ENCODE data around the gene C2orf42.
A peak's percentile ranks its signal among the peaks of the same experiment; 100 is the strongest.

DNA sequence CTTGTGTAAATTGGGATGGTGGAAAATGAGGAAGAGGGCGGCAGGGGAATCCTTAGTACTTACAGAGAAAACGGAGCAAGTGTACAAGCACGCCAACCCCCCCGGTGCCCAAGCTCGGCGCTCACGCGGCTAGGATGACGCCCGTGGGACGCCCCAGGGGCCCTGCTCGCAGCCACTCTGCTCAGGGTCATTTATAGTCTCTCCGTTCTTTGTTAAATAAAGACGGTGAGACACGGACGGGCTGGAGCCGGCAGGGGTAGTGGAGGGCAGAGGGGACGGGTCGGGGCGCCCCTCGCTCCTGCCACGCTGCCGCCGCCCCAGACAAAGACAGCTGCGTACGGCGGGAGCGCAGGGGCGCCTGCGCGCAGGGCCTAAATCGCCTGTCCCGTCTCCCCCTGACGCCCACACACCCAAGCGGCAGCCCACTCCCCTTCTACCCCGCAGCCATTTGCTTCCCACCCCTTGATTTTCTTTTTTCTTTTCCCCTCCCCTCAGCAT is 65.8 kb downstream of the C2orf42 start:
- TF ChIP-seq, protein P1, sequence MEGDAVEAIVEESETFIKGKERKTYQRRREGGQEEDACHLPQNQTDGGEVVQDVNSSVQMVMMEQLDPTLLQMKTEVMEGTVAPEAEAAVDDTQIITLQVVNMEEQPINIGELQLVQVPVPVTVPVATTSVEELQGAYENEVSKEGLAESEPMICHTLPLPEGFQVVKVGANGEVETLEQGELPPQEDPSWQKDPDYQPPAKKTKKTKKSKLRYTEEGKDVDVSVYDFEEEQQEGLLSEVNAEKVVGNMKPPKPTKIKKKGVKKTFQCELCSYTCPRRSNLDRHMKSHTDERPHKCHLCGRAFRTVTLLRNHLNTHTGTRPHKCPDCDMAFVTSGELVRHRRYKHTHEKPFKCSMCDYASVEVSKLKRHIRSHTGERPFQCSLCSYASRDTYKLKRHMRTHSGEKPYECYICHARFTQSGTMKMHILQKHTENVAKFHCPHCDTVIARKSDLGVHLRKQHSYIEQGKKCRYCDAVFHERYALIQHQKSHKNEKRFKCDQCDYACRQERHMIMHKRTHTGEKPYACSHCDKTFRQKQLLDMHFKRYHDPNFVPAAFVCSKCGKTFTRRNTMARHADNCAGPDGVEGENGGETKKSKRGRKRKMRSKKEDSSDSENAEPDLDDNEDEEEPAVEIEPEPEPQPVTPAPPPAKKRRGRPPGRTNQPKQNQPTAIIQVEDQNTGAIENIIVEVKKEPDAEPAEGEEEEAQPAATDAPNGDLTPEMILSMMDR (IDR thresholded peaks at IDR 0.05) = no peak
- TF ChIP-seq, protein P2, sequence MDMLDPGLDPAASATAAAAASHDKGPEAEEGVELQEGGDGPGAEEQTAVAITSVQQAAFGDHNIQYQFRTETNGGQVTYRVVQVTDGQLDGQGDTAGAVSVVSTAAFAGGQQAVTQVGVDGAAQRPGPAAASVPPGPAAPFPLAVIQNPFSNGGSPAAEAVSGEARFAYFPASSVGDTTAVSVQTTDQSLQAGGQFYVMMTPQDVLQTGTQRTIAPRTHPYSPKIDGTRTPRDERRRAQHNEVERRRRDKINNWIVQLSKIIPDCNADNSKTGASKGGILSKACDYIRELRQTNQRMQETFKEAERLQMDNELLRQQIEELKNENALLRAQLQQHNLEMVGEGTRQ (CRISPR knock-in tag; IDR thresholded peaks at IDR 0.05) = no peak
- TF ChIP-seq, protein P3, sequence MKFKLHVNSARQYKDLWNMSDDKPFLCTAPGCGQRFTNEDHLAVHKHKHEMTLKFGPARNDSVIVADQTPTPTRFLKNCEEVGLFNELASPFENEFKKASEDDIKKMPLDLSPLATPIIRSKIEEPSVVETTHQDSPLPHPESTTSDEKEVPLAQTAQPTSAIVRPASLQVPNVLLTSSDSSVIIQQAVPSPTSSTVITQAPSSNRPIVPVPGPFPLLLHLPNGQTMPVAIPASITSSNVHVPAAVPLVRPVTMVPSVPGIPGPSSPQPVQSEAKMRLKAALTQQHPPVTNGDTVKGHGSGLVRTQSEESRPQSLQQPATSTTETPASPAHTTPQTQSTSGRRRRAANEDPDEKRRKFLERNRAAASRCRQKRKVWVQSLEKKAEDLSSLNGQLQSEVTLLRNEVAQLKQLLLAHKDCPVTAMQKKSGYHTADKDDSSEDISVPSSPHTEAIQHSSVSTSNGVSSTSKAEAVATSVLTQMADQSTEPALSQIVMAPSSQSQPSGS (CRISPR knock-in tag; IDR thresholded peaks at IDR 0.05; ENCODE audit: borderline replicate concordance, low read depth) = no peak
- TF ChIP-seq CREB1 (CRISPR knock-in tag; IDR thresholded peaks at IDR 0.05) (no peak), ESRRA (CRISPR knock-in tag; IDR thresholded peaks at IDR 0.05; ENCODE audit: borderline replicate concordance) (0 out of 2 replicates have a peak, but pooled peaks have one; percentile 46), FOXJ3 (CRISPR knock-in tag; IDR thresholded peaks at IDR 0.05; ENCODE audit: borderline replicate concordance) (no peak)
- TF ChIP-seq, protein P4, sequence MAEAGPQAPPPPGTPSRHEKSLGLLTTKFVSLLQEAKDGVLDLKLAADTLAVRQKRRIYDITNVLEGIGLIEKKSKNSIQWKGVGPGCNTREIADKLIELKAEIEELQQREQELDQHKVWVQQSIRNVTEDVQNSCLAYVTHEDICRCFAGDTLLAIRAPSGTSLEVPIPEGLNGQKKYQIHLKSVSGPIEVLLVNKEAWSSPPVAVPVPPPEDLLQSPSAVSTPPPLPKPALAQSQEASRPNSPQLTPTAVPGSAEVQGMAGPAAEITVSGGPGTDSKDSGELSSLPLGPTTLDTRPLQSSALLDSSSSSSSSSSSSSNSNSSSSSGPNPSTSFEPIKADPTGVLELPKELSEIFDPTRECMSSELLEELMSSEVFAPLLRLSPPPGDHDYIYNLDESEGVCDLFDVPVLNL (CRISPR knock-in tag; IDR thresholded peaks at IDR 0.05; ENCODE audit: borderline replicate concordance, low read depth) = no peak
